Gastrocnemius medialis (tissue), 4 donors: ENCODE results near the gene ADGRF5.

Experiments
- CTCF ChIP-seq, 5 experiments: fragments of 450-650 bp in 3 of 5; fragments of 200-600 bp in 2 of 5; sonication (generic) in 2 of 5; IDR thresholded peaks in 4 of 5; conservative IDR thresholded peaks in 1 of 5; 1 replicate in 4 of 5; 2 replicates in 1 of 5; pipeline ENCODE4 v1.5.1; 2016 to 2019; ENCODE audit warnings: antibody characterized with exemption in 5 of 5, mild to moderate bottlenecking in 3 of 5, moderate library complexity in 3 of 5
- POLR2A ChIP-seq, 2 donors: fragments of 450-650 bp; IDR thresholded peaks; one replicate each; pipeline ENCODE4 v1.6.1; 2017; ENCODE audit warnings: antibody characterized with exemption in 2 of 2, mild to moderate bottlenecking in 2 of 2, moderate library complexity in 2 of 2

GRCh38 chr6:46948699-46949098 lies 27.0 kb upstream of the ADGRF5 start:
- TF ChIP-seq POLR2A (IDR thresholded peaks at IDR 0.05) (no peak), CTCF (IDR thresholded peaks at IDR 0.05 in 4 of 5, conservative IDR thresholded peaks at IDR 0.05 in 1 of 5) (no peak)
